HG02588 (cell line): ENCODE results near the gene PIN1.

Source experiments
- ATAC-seq: cut with Tn5 transposase; IDR thresholded peaks from one replicate; pipeline ENCODE4 v1.9.1; 2021; ENCODE audit warnings: mild to moderate bottlenecking, moderate library complexity; ENCODE audit not compliant: unreplicated experiment

The PIN1 gene

GRCh38 chr19:9854282-9854846, 19.2 kb downstream of the PIN1 start:
- no peak for ATAC-seq

GRCh38 chr19:9856609-9857008, 21.5 kb downstream of the PIN1 start:
- ATAC-seq = no peak

GRCh38 chr19:9857076-9857721, 22.1 kb downstream of the PIN1 start:
- no peak for ATAC-seq

GRCh38 chr19:9857920-9858746, 23.0 kb downstream of the PIN1 start:
- ATAC-seq = no peak

- ATAC-seq = no peak
Observed at GRCh38 chr19:9858766-9859165, 23.6 kb downstream of the PIN1 start.

GRCh38 chr19:9860407-9860806, 25.3 kb downstream of the PIN1 start:
- no peak for ATAC-seq

- no peak for ATAC-seq
Observed at GRCh38 chr19:9861503-9861902, 26.4 kb downstream of the PIN1 start.

- no peak for ATAC-seq
Observed at GRCh38 chr19:9862938-9863337, 27.8 kb downstream of the PIN1 start.

- no peak for ATAC-seq
Observed at GRCh38 chr19:9863759-9864158, 28.6 kb downstream of the PIN1 start.

GRCh38 chr19:9865732-9866501, 30.8 kb downstream of the PIN1 start:
- no peak for ATAC-seq

- no peak for ATAC-seq
Observed at GRCh38 chr19:9868983-9869617, 34.0 kb downstream of the PIN1 start.

GRCh38 chr19:9871626-9872338, 36.7 kb downstream of the PIN1 start:
- ATAC-seq = no peak

GRCh38 chr19:9872618-9873242, 37.6 kb downstream of the PIN1 start:
- ATAC-seq = no peak

GRCh38 chr19:9875031-9875627, 40.0 kb downstream of the PIN1 start:
- ATAC-seq = no peak

- ATAC-seq = no peak
Observed at GRCh38 chr19:9875796-9876195, 40.7 kb downstream of the PIN1 start.

- no peak for ATAC-seq
Observed at GRCh38 chr19:9877780-9878510, 42.8 kb downstream of the PIN1 start.

- no peak for ATAC-seq
Observed at GRCh38 chr19:9878511-9879196, 43.5 kb downstream of the PIN1 start.

GRCh38 chr19:9881720-9882119, 46.6 kb downstream of the PIN1 start:
- no peak for ATAC-seq
